GM18858 (cell line): Measurements from ENCODE around the gene PAEP.

ENCODE experiments used
- ATAC-seq: cut with Tn5 transposase; IDR thresholded peaks from one replicate; pipeline ENCODE4 v1.9.1; 2021; ENCODE audit not compliant: unreplicated experiment

PAEP gene

GRCh38 chr9:135612981-135613910, 51.7 kb downstream of the PAEP start:
- ATAC-seq: no peak

GRCh38 chr9:135613946-135614805, 52.6 kb downstream of the PAEP start:
- ATAC-seq: no peak

- ATAC-seq: no peak
Observed at GRCh38 chr9:135614821-135615665, 53.5 kb downstream of the PAEP start.

- no peak for ATAC-seq
Observed at GRCh38 chr9:135615666-135616618, 54.4 kb downstream of the PAEP start.
